ENCODE data around the gene DSP.

GRCh38 chr6:7507600-7507999 lies 33.9 kb upstream of the DSP start:
- TF ChIP-seq, protein P1, sequence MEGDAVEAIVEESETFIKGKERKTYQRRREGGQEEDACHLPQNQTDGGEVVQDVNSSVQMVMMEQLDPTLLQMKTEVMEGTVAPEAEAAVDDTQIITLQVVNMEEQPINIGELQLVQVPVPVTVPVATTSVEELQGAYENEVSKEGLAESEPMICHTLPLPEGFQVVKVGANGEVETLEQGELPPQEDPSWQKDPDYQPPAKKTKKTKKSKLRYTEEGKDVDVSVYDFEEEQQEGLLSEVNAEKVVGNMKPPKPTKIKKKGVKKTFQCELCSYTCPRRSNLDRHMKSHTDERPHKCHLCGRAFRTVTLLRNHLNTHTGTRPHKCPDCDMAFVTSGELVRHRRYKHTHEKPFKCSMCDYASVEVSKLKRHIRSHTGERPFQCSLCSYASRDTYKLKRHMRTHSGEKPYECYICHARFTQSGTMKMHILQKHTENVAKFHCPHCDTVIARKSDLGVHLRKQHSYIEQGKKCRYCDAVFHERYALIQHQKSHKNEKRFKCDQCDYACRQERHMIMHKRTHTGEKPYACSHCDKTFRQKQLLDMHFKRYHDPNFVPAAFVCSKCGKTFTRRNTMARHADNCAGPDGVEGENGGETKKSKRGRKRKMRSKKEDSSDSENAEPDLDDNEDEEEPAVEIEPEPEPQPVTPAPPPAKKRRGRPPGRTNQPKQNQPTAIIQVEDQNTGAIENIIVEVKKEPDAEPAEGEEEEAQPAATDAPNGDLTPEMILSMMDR (conservative IDR thresholded peaks at IDR 0.05; ENCODE audit: low read length): no peak
- TF ChIP-seq EZH2phosphoT487 (IDR thresholded peaks at IDR 0.05; ENCODE audit: borderline replicate concordance, low read depth, low read length): no peak

Measured in OCI-LY7 (cell line).